GM12878 (cell line): ENCODE data around the gene C10orf71. TPM values are rescaled to one million over a fixed set of nuclear protein-coding genes. Genes with fewer than 3 reads are reported as not detected.

Source experiments
- ATAC-seq: fragments of 200-7000 bp; cut with Tn5 transposase; 3 replicates; pipeline ENCODE4 v1.9.1; 2020; ENCODE audit warnings: mild to moderate bottlenecking, moderate library complexity
- BruUV-seq: library from RNA; stranded (reverse); fragments of 400-500 nt; replicated peaks from 2 replicates; lab custom pipeline; 2021; lab: Mats Ljungman, UMichigan
- CTCF ChIA-PET: fragments of 300-600 bp; sonication (Branson Sonifier 250); formaldehyde crosslinking; extraction: SDS; loops from one replicate; lab custom pipeline; 2021; ENCODE audit warnings: inconsistent platforms; lab: Yijun Ruan, JAX
- POLR2A ChIA-PET: fragments of 350-600 bp; formaldehyde crosslinking; extraction: SDS; loops from one replicate; lab custom pipeline; 2021; ENCODE audit warnings: inconsistent platforms; lab: Charles Lee
- RAD21 ChIA-PET: fragments of 300-600 bp; sonication (Branson Sonifier 250); formaldehyde crosslinking; loops from one replicate; lab custom pipeline; 2023; ENCODE audit warnings: antibody characterized with exemption; ENCODE audit not compliant: unreplicated experiment; lab: Charles Lee
- SMC1A ChIA-PET: fragments of 300-600 bp; sonication (Branson Sonifier 250); formaldehyde crosslinking; loops from one replicate; lab custom pipeline; 2023; ENCODE audit not compliant: unreplicated experiment, uncharacterized antibody; lab: Charles Lee
- DNase-seq: peaks from one replicate; pipeline ENCODE4 v3.0.0-alpha.2; 2011; ENCODE audit warnings: low read depth, low spot score
- FAIRE-seq: peaks from 3 replicates; lab custom pipeline; 2011; peaks lifted over from hg19 to GRCh38; lab: Jason Lieb, UNC
- H2AFZ ChIP-seq: 2 replicates; pipeline ENCODE4 v1.6.0; 2011; ENCODE audit warnings: low read depth, low read length, control low read depth; ENCODE audit not compliant: control insufficient read depth
- H3K27ac ChIP-seq: 2 replicates; pipeline ENCODE4 v1.5.1; 2011; ENCODE audit warnings: control low read depth; ENCODE audit not compliant: control insufficient read depth, insufficient read depth
- H3K27me3 ChIP-seq, 2 experiments: replicated peaks in 1 of 2; 2 replicates each; pipeline versions ENCODE4 v1.6.0 to v1.6.1; 2011; ENCODE audit warnings: low read length in 1 of 2; ENCODE audit not compliant: control insufficient read depth in 2 of 2, insufficient read depth in 2 of 2
- H3K36me3 ChIP-seq, 2 experiments: 2 replicates each; pipeline ENCODE4 v1.5.1; 2011; ENCODE audit warnings: low read length in 1 of 2; ENCODE audit not compliant: control insufficient read depth in 2 of 2, insufficient read depth in 2 of 2
- H3K4me1 ChIP-seq: 2 replicates; pipeline ENCODE4 v1.6.1; 2011; ENCODE audit warnings: mild to moderate bottlenecking, low read length, moderate library complexity, mixed read lengths; ENCODE audit not compliant: control insufficient read depth, insufficient read depth
- H3K4me2 ChIP-seq: 2 replicates; pipeline ENCODE4 v1.6.0; 2011; ENCODE audit warnings: control low read depth; ENCODE audit not compliant: control insufficient read depth, insufficient read depth
- H3K4me3 ChIP-seq: fragments of 200-600 bp; sonication (generic); 2 replicates; pipeline ENCODE4 v1.5.1; 2016
- H3K79me2 ChIP-seq: 2 replicates; pipeline ENCODE4 v1.6.0; 2011; ENCODE audit warnings: low read length; ENCODE audit not compliant: control insufficient read depth, insufficient read depth
- H3K9ac ChIP-seq: 2 replicates; pipeline ENCODE4 v1.8.0; 2011; ENCODE audit warnings: low read length, control low read depth, mixed read lengths; ENCODE audit not compliant: control insufficient read depth, insufficient read depth
- H3K9me3 ChIP-seq: replicated peaks from 3 replicates; pipeline ENCODE4 v1.5.1; 2011; ENCODE audit warnings: mild to moderate bottlenecking, low read length; ENCODE audit not compliant: control insufficient read depth, insufficient read depth
- H4K20me1 ChIP-seq: 2 replicates; pipeline ENCODE4 v1.6.0; 2011; ENCODE audit not compliant: control insufficient read depth, insufficient read depth
- ATF7 ChIP-seq: fragments of 450-650 bp; IDR thresholded peaks from 2 replicates; pipeline ENCODE4 v1.6.1; 2016; ENCODE audit warnings: low read depth, mild to moderate bottlenecking
- BRCA1 ChIP-seq: IDR thresholded peaks from 2 replicates; pipeline ENCODE4 v1.6.1; 2011; ENCODE audit warnings: low read depth, low read length, improper control_type of control experiment
- KLF5 ChIP-seq: fragments of 450-650 bp; IDR thresholded peaks from 2 replicates; pipeline ENCODE4 v1.6.1; 2014; ENCODE audit warnings: mild to moderate bottlenecking; ENCODE audit not compliant: partially characterized antibody
- PAX8 ChIP-seq: fragments of 450-650 bp; IDR thresholded peaks from 2 replicates; pipeline ENCODE4 v1.6.1; 2017; ENCODE audit warnings: mild to moderate bottlenecking, moderate library complexity
- RBBP5 ChIP-seq: fragments of 200-600 bp; sonication (generic); conservative IDR thresholded peaks from 2 replicates; pipeline ENCODE4 v1.6.1; 2016
- WGBS: methylation state at CpG from one replicate; pipeline ENCODE4 v1.1.6; 2016; ENCODE audit warnings: low lambda C conversion rate; ENCODE audit not compliant: insufficient replicate concordance, insufficient coverage; ENCODE audit errors: missing lambda C conversion rate; 5-methylcytosine and 5-hydroxymethylcytosine counted together
- in situ Hi-C: fragments of 300-500 bp; cut with MboI; formaldehyde crosslinking; loops from 9 replicates; pipeline ENCODE4 v1.14.3; 2018; ENCODE audit warnings: mixed read lengths
- intact Hi-C: fragments of 100-400 bp; cut with micrococcal nuclease; formaldehyde crosslinking; loops from one replicate; pipeline ENCODE4 v1.14.2; 2022; ENCODE audit not compliant: unreplicated experiment
- polyA plus RNA-seq, 11 experiments: library from polyadenylated mRNA; depleted of rRNA in 4 of 11; unstranded in 6 of 11; stranded (reverse) in 5 of 11; fragments of >200 nt; fragmentation: Nextera tagmentation in 4 of 11; fragmentation: Illumina TruSeq in 1 of 11; extraction: Ambion mirVana in 4 of 11; extraction: Trizol in 1 of 11; gene quantifications; 1 replicate in 1 of 11; 2 replicates in 10 of 11; pipeline versions ENCODE4 v1.2.1 to v1.2.3, GENCODE V29; 2011 to 2016; ENCODE audit warnings: inconsistent platforms in 2 of 11, missing spikeins in 2 of 11, low read depth in 1 of 11
- total RNA-seq, 4 experiments: library from RNA; depleted of rRNA in 3 of 4; stranded (reverse); fragments of >200 nt in 3 of 4; fragmentation: Illumina TruSeq in 1 of 4; extraction: Trizol in 1 of 4; gene quantifications; 2 replicates each; pipeline versions ENCODE4 v1.2.1 to v1.2.3, GENCODE V29; 2013 to 2021
- TF ChIP-seq, protein P1 (sequence below): fragments of 450-650 bp; IDR thresholded peaks from 2 replicates; pipeline ENCODE4 v1.6.1; 2017; ENCODE audit warnings: mild to moderate bottlenecking
- TF ChIP-seq, protein P2 (sequence below), 3 experiments: IDR thresholded peaks in 2 of 3; conservative IDR thresholded peaks in 1 of 3; 2 replicates each; pipeline ENCODE4 v1.5.1; 2011; ENCODE audit warnings: low read depth in 3 of 3, low read length in 3 of 3, mild to moderate bottlenecking in 3 of 3, control low read depth in 2 of 3, moderate library complexity in 2 of 3, inconsistent platforms in 1 of 3, mixed read lengths in 1 of 3; ENCODE audit not compliant: control insufficient read depth in 2 of 3, insufficient read depth in 1 of 3; ENCODE audit errors: extremely low read depth in 1 of 3
- TF ChIP-seq, protein P3 (sequence below): IDR thresholded peaks from 2 replicates; pipeline ENCODE4 v1.6.1; 2012; ENCODE audit warnings: low read depth, low read length, improper control_type of control experiment

Gene C10orf71
- total and polyA plus RNA-seq, 10 of the 15 experiments (the other 5 are each of a cell fraction or from before 2014, with no cell fraction given): not detected

DNA sequence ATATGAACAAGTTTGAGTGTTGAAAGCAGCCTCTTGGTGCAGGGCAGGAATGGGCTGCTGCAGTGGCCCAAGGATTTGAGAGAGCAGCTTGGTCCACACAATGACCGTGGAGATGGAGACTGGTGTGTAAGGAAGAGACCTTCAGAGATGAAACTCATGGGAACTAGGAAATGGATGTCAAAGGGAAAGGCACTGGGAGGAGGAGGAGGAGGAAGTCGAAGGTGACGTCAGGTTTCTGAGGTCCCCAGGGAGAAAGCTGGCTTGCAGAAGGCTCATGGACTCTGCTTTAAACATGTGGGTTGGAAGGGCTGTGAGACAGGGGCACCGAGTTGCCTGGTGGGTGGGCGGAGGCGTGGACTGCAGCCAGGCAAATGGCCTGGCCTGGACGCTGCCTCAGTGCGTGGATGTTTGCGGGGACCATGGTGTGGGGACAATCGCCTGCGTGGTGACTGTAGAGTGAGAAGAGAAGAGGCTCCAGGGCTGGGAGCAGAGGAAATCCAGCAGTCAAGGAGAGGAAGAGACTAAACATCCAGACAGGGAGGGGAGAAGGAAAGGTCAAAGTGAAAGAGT lies 14.6 kb downstream of the C10orf71 start:
- no peak overlapping the region for H3K27ac ChIP-seq
- H3K9me3 ChIP-seq: no peaks in the 10 kb centered on the region; the same call in 2 of the 3 replicates
- SMC1A ChIA-PET: no interaction called here
- no peak for FAIRE-seq
- CTCF ChIA-PET: no interaction called here
- no peak overlapping the region for H3K4me3 ChIP-seq
- BruUV-seq: no TSS peak
- no peak for ATAC-seq
- H3K27me3 ChIP-seq: no peaks in the 10 kb centered on the region; a peak in 1 of 4 replicates
- WGBS: 41% methylated on average over 11 of the region's 11 CpGs
- H3K36me3 ChIP-seq: no peaks in the 10 kb centered on the region
- TF ChIP-seq RBBP5 (no peak), BRCA1 (no peak), KLF5 (no peak), PAX8 (no peak), ATF7 (no peak)
- TF ChIP-seq, protein P1, sequence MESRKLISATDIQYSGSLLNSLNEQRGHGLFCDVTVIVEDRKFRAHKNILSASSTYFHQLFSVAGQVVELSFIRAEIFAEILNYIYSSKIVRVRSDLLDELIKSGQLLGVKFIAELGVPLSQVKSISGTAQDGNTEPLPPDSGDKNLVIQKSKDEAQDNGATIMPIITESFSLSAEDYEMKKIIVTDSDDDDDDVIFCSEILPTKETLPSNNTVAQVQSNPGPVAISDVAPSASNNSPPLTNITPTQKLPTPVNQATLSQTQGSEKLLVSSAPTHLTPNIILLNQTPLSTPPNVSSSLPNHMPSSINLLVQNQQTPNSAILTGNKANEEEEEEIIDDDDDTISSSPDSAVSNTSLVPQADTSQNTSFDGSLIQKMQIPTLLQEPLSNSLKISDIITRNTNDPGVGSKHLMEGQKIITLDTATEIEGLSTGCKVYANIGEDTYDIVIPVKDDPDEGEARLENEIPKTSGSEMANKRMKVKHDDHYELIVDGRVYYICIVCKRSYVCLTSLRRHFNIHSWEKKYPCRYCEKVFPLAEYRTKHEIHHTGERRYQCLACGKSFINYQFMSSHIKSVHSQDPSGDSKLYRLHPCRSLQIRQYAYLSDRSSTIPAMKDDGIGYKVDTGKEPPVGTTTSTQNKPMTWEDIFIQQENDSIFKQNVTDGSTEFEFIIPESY: no peak
- TF ChIP-seq, protein P2, sequence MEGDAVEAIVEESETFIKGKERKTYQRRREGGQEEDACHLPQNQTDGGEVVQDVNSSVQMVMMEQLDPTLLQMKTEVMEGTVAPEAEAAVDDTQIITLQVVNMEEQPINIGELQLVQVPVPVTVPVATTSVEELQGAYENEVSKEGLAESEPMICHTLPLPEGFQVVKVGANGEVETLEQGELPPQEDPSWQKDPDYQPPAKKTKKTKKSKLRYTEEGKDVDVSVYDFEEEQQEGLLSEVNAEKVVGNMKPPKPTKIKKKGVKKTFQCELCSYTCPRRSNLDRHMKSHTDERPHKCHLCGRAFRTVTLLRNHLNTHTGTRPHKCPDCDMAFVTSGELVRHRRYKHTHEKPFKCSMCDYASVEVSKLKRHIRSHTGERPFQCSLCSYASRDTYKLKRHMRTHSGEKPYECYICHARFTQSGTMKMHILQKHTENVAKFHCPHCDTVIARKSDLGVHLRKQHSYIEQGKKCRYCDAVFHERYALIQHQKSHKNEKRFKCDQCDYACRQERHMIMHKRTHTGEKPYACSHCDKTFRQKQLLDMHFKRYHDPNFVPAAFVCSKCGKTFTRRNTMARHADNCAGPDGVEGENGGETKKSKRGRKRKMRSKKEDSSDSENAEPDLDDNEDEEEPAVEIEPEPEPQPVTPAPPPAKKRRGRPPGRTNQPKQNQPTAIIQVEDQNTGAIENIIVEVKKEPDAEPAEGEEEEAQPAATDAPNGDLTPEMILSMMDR (IDR thresholded peaks at IDR 0.05 in 2 of 3, conservative IDR thresholded peaks at IDR 0.05 in 1 of 3; ENCODE audit: control insufficient read depth in 2 of 3, extremely low read depth in 1 of 3, insufficient read depth in 1 of 3, low read depth in 3 of 3, low read length in 3 of 3): no peak
- TF ChIP-seq, protein P3, sequence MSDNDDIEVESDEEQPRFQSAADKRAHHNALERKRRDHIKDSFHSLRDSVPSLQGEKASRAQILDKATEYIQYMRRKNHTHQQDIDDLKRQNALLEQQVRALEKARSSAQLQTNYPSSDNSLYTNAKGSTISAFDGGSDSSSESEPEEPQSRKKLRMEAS: no peak
- intact Hi-C loops: no loop called here
- RAD21 ChIA-PET: no interaction called here
- DNase-seq: no peak
- H2AFZ ChIP-seq: no peak overlapping the region
- H3K9ac ChIP-seq: no peak overlapping the region
- in situ Hi-C loops: no loop called here
- no peaks in the 10 kb centered on the region for H3K79me2 ChIP-seq
- no peaks in the 10 kb centered on the region for H4K20me1 ChIP-seq
- peaks cover 13% of the 10 kb centered on the region for H3K4me1 ChIP-seq
- H3K4me2 ChIP-seq: no peak overlapping the region
- POLR2A ChIA-PET: no interaction called here
